NCI-H345 treated with DMSO at 0.1 percent for 48 hours (cell line): ENCODE results near the gene ALDH1A2.
"Not testable (repeated sequence)": the region's sequence is repeated elsewhere in the genome, so short reads cannot be mapped to it uniquely, and the experiment has no call there.

Experiments
- DNase-seq: peaks from one replicate; lab custom pipeline; 2025; ENCODE audit not compliant: unreplicated experiment; lab: John Stamatoyannopoulos, UW

Gene ALDH1A2

DNA sequence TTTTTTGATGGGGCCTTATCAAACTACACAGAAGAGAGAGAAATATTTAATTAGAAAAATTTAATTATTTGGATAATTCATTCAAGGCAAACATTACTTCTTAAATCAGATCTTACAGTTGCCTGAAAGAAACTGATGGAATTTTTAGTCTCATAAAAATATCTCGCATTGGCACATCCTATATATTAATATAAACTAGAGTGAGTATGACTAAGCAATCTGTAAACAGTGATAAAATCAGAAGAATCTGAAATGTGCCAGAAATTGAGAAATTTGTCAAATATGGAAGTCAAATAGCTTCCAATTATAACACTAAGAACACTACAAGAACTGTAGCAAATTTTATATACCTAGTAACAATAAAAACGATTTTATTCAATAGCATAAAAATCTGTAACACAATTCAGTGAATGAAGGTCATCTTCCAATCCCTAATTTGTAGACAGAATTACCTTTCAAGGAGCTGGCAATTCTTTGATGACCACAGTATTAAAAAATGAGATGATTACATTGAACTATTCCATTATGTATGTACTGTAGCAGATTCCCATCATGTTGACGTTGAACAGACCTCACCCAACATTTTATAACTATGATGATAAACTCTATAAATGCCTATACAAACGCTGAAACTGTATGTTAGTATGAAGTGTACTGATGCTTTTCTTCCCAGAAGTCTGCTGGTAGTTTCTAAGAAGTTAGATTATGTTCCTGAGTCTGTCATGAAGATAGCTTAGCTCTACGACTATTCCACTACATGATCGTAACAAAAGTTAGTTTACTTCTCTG lies 63.0 kb downstream of the ALDH1A2 start:
- no peak for DNase-seq

DNA sequence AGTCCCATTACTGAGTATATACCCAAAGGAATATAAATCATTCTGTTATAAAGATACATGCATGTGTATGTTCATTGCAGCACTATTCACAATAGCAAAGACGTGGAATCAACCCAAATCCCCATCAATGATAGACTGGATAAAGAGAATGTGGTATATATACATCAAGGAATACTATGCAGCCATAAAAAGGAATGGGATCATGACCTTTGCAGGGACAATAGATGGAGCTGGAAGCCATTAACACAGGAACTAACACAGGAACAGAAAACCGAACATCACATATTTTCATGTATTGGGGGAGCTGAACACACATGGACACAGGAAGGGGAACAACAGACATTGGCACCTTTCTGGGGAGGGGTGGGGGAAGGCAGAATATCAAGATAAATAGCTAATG lies 65.8 kb downstream of the ALDH1A2 start:
- DNase-seq = not testable (repeated sequence)

DNA sequence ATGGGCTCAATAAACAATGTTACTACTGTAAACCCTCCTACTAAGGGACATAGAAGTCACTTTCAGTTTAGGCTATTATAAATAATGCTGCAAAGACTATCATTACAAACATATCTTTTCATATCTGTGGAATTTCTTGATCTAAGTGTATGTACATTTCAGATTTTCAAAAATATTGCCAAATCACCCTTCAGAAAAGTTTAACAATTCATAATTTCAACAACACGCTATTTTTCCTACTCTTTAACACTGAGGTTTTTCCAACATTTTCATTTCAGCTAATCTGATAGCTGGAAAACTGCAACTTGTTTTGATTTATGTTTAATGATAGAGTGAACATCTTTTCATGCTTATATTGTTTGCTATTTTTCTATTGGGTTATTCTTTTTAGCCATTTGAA lies 69.0 kb downstream of the ALDH1A2 start:
- DNase-seq = no peak

- peak; percentile 43 for DNase-seq
Observed at GRCh38 chr15:57994221-57995049, 71.1 kb downstream of the ALDH1A2 start.

DNA sequence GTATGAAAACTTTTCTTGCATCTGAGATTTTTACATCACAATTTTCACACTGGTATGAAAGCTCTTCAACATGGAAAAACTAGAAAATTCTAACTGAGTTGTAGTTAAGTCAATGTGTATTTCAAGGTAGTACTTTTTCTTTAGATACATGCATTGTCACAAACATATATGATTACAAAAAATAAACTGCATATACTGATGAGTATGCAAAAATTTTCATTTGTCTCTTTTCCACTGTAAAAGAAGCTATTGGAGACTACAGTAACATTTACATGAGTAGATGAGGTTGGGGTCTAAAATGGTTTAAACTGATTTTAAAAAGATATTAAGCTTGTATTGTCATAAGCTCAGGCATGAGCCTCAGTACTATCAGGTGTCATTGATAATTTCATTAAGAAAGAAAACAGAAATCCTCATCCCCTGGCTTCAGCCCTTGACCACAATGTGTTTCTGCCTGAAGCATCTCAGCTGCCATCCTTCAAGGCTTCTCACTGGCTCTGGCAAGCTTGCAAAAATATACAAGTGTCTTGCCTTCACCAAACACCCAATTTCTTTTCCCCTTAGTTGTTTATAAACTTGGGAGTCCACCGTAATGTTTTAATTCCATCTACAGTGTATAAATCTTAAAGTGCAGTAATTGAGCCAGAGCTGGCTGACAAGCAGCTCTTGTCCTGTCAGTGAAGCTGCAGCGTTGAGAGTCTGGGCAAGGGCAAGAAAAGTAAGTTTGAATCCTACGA lies 71.9 kb downstream of the ALDH1A2 start:
- no peak for DNase-seq

DNA sequence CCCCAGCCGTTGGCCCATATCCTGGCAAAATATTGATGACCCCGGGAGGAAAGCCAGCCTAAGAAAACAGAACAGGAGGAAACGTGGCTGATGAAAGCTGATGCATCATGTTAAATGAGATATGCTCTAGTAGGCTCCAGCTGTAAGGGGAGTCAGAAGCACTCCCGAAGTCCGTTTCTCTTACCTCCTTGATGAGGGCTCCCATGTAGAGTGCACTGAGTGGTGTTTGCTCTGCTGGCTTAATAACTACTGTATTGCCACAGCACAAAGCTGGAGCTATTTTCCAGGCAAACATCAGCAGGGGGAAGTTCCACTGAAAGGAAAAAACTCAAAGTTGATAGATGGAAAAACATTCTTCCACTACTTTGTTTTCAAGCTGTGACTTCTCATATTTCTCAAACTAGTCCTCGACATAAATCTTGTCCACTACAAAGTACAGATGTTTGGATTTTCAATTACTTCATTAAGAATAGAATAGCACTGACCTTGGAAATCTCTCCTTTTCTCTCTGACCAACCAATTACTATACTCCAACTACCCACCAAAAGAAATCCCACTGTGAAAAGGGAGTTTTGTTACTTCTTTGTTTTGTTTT lies 72.7 kb downstream of the ALDH1A2 start:
- DNase-seq = no peak

DNA sequence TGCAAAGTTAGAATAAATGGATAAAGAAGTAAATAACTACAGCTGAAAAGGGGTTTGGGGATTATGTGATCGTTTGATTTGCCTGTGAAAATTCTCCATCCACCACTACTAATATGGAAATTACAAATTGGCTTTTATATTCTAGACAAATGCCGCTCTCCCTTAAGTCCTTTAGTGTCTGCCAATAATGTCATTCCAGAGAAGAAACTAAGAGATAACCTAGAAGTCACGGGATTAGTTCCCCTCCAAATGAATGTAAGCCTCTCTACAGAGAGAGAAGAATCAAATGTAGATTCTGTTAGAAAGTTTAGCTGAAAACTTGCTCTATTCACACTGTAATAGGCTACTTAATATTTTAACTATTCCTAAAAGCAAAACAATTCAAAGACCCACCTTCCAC lies 92.0 kb downstream of the ALDH1A2 start:
- DNase-seq = no peak

GRCh38 chr15:57972864-57973263 lies 92.6 kb downstream of the ALDH1A2 start:
- peak; percentile 38 for DNase-seq

- no peak for DNase-seq
Observed at GRCh38 chr15:57969996-57970395, 95.5 kb downstream of the ALDH1A2 start.

DNA sequence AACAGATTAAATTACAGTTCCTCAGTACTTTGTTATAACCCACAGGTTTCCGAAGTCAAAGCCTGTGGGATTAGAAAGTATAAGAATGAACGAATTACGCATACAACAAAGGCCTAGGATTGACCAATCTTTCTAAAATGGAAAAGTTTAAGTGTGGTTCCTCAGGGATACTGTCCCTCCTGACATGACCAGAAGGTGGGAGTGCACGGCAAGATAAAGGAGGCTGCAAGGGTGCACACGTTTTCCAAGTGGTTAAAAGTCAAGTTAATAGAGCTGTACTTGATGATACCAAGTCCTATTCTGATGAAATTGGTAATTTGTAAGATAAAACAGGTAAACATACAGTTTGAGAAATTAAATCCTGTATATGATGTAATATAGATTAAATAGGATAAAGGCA lies 96.2 kb downstream of the ALDH1A2 start:
- DNase-seq = no peak

GRCh38 chr15:57962887-57963286 lies 102.6 kb downstream of the ALDH1A2 start:
- no peak for DNase-seq

DNA sequence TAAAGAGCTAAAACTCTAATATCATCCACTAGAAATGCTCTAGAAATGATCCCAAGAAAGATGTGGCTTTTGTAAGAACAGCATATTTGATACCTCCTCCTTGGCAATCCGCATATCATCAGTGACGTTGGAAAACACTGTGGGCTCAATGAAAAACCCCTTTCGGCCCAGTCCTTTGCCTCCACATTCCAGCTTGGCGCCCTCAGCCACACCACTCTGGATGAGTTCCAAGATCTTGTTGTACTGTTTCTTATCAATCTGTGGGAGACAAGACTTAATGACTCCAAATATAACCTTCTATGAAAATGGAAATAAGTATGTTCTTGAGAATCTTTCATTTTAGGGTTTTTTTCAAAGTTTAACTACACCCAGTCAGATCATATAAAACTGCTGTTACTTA lies 103.6 kb downstream of the ALDH1A2 start:
- DNase-seq = no peak

GRCh38 chr15:57957113-57957512 lies 108.4 kb downstream of the ALDH1A2 start:
- DNase-seq = no peak

DNA sequence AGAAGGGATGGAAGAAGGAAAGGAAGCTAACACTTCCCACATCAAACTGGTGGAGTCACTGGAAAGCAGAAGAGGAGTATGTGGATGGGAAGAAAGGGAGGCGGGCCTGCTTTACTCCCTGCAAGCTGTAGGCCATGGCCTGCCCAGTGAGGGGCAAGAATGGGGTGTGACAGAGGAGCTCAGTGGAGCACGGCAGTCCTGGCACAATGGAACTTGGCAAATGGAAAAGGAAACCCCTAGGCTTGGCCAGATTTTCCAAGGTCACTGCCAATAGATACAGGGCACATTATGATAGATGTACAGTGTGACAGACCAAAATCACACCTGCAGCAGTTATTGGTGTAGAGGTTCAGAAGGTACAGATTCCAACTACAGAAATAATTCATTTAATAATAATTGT lies 111.6 kb downstream of the ALDH1A2 start:
- DNase-seq = no peak

DNA sequence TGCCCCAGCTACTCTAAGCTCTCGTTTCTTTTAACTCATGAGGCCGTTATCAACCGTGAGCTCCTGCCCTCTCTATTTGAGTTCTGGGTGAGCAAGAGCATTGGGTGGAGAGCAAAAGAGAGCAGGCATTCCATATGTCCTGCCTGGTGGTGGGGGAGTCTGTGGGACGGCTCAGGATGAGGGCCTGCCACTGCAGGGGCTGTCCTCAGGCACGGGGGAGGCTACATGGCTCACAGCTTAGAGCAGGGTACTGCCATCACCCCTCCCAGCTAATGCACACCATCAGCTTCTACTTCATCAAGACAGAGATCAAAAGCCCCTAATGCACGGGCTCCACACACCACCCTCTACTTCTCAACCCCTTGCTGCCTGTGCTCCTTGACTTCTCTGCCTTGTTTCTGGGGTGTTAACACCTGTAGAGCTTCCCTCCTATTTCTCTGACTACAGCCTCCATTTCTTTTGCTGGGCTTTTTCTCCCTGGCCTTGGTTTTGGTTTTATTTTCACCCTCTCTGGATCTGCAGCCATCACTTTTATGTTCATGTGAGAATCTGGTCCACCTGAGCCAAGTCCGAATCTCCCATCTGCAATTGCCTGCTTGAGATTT lies 114.1 kb downstream of the ALDH1A2 start:
- no peak for DNase-seq

GRCh38 chr15:57950381-57950946 lies 115.0 kb downstream of the ALDH1A2 start:
- DNase-seq = no peak

DNA sequence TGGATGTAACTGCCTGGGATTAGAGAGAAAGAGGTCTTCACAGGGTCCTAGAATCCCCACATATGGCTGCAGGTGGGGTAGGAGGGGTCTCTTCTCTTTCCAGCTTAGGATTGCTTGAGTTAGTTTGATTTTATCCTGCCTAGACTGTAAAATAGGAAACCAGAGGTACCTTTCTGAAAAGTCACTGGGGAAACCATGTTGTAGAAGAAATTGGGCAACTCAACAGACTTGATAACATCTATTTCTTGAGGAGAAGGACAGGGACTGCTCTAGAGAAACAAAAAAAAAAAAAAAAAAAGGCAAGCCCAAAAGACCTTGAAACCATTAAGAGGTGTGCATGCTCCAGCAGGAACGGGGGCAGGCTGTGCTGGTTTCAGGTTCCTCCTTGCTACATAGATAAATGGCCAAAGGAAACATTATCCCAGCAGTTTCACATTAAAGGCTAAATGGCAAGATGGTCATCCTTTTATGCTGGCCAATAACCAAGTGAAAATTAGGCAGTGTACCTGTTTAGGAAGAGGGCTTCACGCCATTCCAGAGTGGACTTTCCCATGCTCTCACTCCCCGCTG lies 116.1 kb downstream of the ALDH1A2 start:
- no peak for DNase-seq

- DNase-seq = no peak
Observed at GRCh38 chr15:57948351-57949289, 116.9 kb downstream of the ALDH1A2 start.

DNA sequence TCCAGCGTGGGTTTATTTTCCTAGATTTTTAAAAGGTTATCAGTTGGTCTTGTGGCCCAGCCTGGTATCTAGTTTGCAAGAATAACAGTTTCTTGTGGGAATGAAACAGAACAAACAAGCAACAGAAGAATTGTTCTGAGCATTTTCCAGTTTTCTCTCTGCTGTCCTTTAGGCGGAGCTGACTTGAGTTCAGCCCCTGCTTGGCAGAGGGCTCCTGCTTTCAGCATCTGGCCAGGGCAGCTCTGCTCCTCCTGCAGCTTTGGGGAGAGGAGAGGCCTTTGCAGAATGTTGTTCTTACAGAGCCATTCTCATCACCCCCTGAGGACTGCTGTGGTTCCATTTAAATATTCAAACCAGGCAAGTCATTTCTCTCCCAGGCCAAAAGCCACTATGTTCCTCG lies 117.7 kb downstream of the ALDH1A2 start:
- no peak for DNase-seq
